HG03175 (cell line): ENCODE data around the gene NIPSNAP3A.
"Not testable (repeated sequence)": the region's sequence is repeated elsewhere in the genome, so short reads cannot be mapped to it uniquely, and the experiment has no call there.

Experiments
- ATAC-seq: cut with Tn5 transposase; IDR thresholded peaks from one replicate; pipeline ENCODE4 v1.9.1; 2021; ENCODE audit warnings: mild to moderate bottlenecking, moderate library complexity; ENCODE audit not compliant: unreplicated experiment

The NIPSNAP3A gene

DNA sequence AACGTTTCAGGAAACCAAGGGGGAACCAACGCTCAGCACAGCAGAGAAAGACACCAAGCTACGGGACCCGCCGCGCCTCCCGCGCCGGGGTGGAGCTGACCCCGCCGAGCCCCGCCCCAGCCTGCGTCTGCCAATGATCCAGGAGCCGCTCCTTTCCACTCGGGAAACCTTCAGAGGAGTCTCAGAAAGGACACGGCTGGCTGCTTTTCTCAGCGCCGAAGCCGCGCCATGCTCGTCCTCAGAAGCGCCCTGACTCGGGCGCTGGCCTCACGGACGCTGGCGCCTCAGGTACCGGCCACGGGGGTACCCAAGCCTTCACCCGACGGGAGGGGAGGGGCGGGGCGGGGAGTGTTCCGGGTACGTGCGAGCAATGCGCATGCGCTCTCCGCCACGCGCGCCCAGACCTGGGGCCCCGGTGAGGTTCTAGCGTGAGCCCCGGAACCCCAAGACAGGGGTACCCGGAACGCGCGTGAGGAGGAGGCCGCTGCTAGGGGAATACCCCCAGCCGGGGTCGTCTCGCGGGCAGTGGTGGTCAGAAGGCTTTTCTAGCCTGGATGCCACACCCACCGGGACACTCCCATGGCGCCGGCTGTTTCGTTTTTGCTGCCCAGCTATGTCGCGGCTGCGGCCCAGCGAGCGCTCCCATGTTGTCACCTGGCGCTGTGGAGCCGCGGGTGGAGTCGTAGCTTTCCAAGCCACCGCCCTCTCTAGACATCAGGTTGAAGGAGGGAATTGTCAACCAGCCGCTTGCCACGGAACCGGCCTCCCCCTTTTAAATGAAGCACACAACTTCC is at the start of gene NIPSNAP3A:
TSS of gene NIPSNAP3A (plus strand) at position 119 of the 794 bp plus-strand sequence. CDS start at position 229, 110 bp downstream.
- peak; percentile 86 for ATAC-seq

GRCh38 chr9:104700306-104700705 is 47.2 kb upstream of the NIPSNAP3A start:
- no peak for ATAC-seq

DNA sequence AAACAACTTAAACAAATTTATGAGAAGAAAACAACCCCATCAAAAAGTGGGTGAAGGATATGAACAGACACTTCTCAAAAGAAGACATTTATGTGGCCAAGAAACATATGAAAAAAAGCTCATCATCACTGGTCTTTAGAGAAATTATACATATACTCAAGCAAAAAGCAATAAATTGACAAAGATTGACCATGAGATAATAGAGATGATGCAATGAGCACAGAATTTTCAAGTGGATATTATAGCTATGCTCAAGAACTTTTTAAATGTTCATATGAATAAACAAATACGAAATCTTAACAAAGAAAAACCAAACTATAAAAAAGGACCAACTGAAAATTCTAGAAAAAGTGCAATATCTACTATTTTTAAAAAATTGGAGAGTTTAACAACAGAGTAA is 38.7 kb upstream of the NIPSNAP3A start:
- ATAC-seq: not testable (repeated sequence)

- ATAC-seq: no peak
Measured at GRCh38 chr9:104711604-104712003, 35.9 kb upstream of the NIPSNAP3A start.

DNA sequence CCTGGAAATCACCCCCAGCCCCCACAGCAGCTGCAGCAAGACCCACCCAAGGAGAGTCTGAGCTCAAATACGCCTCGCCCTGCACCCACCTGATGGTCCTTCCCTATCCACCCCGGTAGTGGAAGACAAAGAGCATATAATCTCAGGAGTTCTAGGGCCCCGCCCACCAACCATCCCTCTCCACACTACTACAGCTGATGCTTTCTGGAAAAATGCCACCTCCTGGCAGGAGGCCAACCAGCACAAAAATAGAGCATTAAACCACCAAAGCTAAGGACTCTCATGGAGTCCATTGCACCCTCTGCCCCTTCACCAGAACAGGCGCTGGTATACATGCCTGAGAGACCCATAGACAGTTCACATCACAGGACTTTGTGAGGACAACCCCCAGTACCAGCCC is 22.5 kb upstream of the NIPSNAP3A start:
- no peak for ATAC-seq

DNA sequence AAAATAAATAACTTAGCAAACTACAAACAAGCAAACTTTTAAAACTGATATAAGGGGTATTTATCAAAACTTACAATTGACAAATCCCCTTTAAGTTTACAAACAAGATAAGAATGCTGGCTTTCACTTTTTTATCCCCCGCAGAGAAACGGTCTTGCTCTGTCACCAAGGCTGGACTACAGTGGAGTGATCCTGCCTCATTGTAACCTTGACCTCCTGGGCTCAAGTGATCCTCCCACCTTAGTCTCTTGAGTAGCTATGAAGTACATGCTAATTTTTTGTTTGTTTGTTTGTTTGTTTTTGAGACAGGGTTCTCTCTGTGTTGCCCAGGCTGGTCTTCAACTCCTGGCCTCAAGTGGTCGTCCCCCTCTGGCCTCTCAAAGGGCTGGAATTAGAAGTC is 9.0 kb upstream of the NIPSNAP3A start:
- no peak for ATAC-seq

DNA sequence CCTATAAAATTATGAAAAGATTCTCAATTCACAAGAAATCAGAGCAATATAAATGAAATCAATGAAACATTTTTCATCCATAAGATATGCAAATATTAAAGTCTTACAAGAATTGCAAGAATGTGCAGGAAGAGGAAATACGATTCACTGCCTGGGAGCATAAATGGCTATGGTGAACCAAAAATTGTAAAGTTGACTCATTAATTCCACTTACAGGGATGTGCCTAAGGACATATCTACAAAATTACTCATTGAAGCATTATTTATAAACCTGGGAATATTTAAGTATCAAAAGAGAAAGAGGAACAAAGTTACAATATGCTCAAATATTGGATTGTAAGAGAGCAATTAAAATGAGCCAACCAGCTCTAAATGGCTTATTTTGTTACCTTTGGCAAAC is 6.9 kb upstream of the NIPSNAP3A start:
- ATAC-seq: no peak

DNA sequence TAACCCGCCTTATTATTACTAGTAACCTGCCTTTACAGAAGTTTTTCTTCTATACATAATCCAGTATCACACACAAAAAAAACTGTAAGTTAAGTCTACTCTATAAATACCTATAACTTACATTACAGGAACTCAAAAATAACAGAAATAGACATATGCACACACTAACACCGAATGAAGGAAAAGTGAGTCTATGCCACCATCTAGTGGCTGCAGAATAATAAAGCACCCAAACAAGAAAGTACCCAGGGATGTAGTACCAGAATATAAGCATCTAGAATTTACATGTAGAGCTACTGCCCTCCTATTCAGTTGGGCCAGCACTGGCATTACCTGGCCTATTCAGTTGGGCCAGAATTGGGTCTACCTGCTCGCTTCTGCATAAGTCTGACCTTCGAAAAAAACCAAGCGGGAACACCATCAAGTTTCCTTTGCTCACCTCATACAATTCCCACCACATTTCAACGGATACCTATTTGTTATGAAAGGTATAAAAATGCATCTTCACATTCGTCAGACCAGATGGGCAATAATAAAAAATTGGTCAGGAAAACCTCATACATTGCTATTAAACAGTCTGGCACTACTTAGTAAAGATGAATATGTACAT is 4.0 kb upstream of the NIPSNAP3A start:
- ATAC-seq: peak; percentile 43

- ATAC-seq: no peak
Measured at GRCh38 chr9:104745852-104746251, 1.6 kb upstream of the NIPSNAP3A start.

DNA sequence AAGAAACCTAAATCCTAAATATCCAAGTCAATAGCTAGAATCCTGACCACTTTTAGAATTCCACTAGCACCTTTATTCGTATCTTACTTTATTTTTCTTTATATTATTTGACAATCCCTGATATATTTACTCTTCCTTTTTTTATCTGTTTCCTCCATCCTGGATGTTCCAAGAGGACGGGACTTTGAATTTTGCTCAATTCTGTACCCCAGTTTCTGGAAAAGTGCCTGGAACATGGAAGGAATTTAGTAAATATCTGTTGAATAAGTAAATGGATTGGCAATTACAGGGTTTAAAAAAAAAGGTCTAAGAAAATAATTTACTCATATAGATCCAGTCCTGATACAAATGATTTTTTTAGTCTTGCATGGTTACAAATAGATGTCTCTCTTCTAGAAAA is 1.2 kb upstream of the NIPSNAP3A start:
- ATAC-seq: no peak

GRCh38 chr9:104746798-104747197 is 685 bp upstream of the NIPSNAP3A start:
- no peak for ATAC-seq

DNA sequence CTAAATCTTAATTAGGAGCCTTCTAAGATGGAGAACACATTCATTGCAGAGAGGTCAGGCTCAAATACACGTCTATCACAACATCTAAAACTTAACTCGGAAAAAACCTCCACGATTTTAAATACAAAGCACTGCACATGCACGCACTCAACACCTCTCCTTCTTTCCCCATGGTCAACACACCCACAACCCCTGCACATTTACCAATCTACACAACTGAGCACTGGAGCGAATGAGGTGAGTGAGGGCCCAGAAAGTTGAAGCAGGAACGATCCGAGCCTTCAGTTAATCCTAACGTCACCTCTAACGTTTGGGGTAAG is 278 bp upstream of the NIPSNAP3A start:
- peak; percentile 23 for ATAC-seq

DNA sequence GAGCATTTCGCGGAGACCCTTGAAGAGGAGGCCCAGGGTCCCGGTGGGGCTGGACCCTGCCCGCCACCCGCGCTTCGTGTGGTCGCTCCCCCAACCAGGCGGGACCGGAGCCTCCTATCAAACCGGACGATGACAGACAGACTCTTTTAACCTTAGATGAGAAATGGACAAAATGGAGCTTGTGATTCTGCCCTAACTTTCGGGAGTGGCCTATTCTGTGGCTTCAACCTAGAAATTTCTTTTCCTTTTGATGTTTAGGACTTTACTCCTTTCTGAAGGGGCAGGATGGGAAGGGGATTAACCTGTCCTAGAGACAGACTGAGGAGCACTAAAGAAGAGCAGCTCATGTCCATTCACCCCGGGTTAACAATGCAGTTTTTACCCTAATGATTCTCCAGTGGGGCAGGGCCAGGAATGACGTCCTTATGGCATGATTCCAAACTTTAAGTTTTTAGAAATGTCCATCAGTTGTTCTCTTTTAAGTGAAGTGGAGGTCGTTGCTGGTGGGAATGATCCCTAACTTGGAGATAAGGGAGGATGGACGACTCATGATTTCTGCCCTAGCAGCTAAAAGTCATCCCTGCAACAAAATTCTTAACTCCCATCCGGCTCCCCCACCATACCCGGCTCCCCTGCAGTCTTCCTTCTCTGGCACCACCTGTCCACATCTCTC is 1.0 kb downstream of the NIPSNAP3A start:
- ATAC-seq: peak; percentile 1

- ATAC-seq: no peak
Measured at GRCh38 chr9:104750185-104750767, 2.8 kb downstream of the NIPSNAP3A start.

DNA sequence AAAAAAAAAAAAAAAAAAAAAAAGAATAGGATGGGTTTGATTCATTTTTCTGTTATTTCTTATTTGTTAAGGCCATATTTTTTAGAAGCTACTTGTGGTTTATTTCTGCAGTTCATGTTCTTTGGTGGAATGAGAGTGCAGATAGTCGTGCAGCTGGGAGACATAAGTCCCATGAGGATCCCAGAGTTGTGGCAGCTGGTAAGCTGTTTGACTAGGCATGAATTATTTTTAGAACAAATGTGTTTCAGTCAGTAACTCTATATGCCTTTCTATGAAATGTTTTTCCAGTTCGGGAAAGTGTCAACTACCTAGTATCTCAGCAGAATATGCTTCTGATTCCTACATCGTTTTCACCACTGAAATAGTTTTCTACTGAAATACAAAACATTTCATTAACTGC is 11.5 kb downstream of the NIPSNAP3A start:
- ATAC-seq: peak; percentile 29

GRCh38 chr9:104765138-104765537 is 17.7 kb downstream of the NIPSNAP3A start:
- ATAC-seq: peak; percentile 39

DNA sequence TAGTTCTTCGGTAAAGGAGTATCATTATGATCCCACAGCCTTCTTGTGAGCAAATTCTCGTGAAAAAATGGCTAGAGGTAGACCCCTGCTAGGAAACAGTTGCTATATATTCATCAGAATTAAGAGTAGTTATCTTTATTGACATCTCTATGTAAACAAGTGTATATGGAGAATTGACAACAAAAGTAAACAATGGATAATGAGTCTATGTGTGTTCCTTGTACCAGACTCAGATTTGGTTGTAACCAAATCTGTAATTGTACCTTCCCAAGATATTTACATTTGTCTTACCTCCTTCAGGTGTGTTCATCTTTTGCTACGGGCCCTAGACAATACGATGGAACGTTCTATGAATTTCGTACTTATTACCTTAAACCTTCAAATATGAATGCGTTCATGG is 18.5 kb downstream of the NIPSNAP3A start:
- ATAC-seq: no peak

- ATAC-seq: no peak
Measured at GRCh38 chr9:104767507-104767906, 20.0 kb downstream of the NIPSNAP3A start.

GRCh38 chr9:104769029-104769428 is 21.5 kb downstream of the NIPSNAP3A start:
- ATAC-seq: not testable (repeated sequence)

GRCh38 chr9:104769655-104770054 is 22.2 kb downstream of the NIPSNAP3A start:
- ATAC-seq: peak; percentile 33

DNA sequence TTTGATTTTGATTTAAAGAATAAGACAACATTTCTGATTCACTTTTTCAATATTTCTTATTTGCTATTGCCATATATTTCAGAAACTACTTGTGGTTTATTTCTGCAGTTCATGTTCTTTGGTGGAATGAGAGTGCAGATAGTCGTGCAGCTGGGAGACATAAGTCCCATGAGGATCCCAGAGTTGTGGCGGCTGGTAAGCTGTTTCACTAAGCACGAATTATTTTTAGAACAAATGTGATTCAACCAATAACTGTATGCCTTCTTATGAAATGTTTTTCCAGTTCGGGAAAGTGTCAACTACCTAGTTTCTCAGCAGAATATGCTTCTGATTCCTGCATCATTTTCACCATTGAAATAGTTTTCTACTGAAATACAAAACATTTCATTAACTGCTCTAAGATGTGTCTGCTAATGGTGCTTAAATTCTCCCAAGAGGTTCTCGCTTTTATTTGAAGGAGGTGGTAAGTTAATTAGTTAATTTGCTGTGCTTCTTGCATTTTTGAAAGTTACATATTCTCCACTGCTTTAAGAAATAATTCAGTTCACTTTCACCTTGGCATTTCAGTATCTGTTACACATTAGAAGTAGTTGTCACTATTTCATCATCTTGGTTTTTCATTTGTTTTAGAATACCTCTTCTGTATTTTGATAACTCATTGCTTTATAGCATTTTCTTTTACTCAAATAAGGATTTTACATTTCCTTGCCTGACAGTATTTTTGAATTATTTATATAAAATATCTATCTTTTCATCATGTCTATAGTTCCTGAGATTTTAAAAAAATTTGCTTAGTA is 25.4 kb downstream of the NIPSNAP3A start:
- peak; percentile 23 for ATAC-seq
